ENCODE results near the gene EPB41.
"Not testable (repeated sequence)": the region's sequence is repeated elsewhere in the genome, so short reads cannot be mapped to it uniquely, and the experiment has no call there.

The EPB41 gene

DNA sequence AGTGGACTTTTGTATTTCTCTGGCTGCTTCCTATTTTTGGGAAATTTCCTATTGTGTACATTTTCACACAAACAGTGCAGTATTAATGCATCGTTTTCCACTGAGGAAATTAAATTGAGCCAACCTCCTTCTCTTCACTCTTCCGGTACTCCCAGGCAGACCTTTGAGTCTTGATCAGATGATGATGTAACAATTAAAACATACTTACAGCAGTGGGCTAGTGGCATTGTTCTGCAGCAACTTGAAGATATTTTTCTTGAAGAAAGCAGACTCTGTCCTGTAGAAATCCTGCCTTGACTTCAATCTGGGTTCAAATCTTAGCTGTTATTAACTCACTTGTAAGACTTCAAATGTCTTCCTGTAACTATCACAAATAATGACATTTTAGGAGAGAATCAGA is 228.3 kb downstream of the EPB41 start:
- TF ChIP-seq, protein P1, sequence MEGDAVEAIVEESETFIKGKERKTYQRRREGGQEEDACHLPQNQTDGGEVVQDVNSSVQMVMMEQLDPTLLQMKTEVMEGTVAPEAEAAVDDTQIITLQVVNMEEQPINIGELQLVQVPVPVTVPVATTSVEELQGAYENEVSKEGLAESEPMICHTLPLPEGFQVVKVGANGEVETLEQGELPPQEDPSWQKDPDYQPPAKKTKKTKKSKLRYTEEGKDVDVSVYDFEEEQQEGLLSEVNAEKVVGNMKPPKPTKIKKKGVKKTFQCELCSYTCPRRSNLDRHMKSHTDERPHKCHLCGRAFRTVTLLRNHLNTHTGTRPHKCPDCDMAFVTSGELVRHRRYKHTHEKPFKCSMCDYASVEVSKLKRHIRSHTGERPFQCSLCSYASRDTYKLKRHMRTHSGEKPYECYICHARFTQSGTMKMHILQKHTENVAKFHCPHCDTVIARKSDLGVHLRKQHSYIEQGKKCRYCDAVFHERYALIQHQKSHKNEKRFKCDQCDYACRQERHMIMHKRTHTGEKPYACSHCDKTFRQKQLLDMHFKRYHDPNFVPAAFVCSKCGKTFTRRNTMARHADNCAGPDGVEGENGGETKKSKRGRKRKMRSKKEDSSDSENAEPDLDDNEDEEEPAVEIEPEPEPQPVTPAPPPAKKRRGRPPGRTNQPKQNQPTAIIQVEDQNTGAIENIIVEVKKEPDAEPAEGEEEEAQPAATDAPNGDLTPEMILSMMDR (IDR thresholded peaks at IDR 0.05; ENCODE audit: extremely low read depth, insufficient read depth, missing control alignments): no peak
- no peak for DNase-seq (ENCODE audit: low spot score)
- in situ Hi-C loops (cut with MboI; ENCODE audit: low pct_unique_long_range_greater_than_20kb, low sequenced_read_pairs, unreplicated experiment): no loop called here

GRCh38 chr1:29144178-29144577 is 229.8 kb downstream of the EPB41 start:
- in situ Hi-C loops (cut with MboI; ENCODE audit: low pct_unique_long_range_greater_than_20kb, low sequenced_read_pairs, unreplicated experiment): no loop called here
- DNase-seq (ENCODE audit: low spot score): no peak
- TF ChIP-seq, protein P1 (IDR thresholded peaks at IDR 0.05; ENCODE audit: extremely low read depth, insufficient read depth, missing control alignments): no peak

- no peak for DNase-seq (ENCODE audit: low spot score)
- TF ChIP-seq, protein P1 (IDR thresholded peaks at IDR 0.05; ENCODE audit: extremely low read depth, insufficient read depth, missing control alignments): no peak
- in situ Hi-C loops (cut with MboI; ENCODE audit: low pct_unique_long_range_greater_than_20kb, low sequenced_read_pairs, unreplicated experiment): no loop called here
Measured at GRCh38 chr1:29145739-29146437, 231.5 kb downstream of the EPB41 start.

- TF ChIP-seq, protein P1 (IDR thresholded peaks at IDR 0.05; ENCODE audit: extremely low read depth, insufficient read depth, missing control alignments): no peak
- no peak for DNase-seq (ENCODE audit: low spot score)
- in situ Hi-C loops (cut with MboI; ENCODE audit: low pct_unique_long_range_greater_than_20kb, low sequenced_read_pairs, unreplicated experiment): no loop called here
Measured at GRCh38 chr1:29148656-29149491, 234.5 kb downstream of the EPB41 start.

- in situ Hi-C loops (cut with MboI; ENCODE audit: low pct_unique_long_range_greater_than_20kb, low sequenced_read_pairs, unreplicated experiment); DNase-seq (ENCODE audit: low spot score): not testable (repeated sequence)
Measured at GRCh38 chr1:29150346-29150745, 236.0 kb downstream of the EPB41 start.

DNA sequence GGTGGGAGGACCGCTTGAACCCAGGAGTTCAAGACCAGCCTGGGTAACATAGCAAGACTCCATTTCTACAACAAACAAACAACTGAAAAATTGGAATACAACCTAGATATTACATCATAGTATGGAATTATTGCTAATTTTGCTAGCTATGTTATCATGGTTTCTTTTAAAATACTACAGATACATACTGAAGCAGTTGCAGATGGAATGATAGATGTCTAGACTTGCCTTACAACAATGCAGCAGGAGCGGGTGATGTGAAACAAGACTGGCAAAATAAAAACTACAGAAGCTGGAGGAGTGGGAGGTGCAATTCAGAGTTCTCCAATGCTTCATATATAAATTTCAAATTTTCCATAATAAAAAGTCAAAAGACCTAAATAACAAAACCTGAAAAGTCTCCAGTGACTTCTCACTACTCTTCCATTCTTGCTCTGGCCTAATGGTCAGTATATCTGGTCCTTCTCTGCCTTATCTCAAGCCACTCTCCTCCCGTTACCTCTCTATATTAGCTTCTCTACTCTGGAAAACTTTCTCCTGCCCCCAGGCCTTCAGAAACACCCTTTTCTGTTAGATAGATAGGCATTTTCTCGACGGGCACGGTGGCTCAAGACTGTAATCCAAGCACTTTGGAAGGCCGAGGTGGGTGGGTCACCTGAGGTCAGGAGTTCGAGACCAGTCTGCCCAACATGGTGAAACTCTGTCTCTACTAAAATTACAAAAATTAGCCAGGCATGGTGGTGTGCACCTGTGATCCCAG is 237.9 kb downstream of the EPB41 start:
- in situ Hi-C loops (cut with MboI; ENCODE audit: low pct_unique_long_range_greater_than_20kb, low sequenced_read_pairs, unreplicated experiment): no loop called here
- no peak for DNase-seq (ENCODE audit: low spot score)
- TF ChIP-seq, protein P1 (IDR thresholded peaks at IDR 0.05; ENCODE audit: extremely low read depth, insufficient read depth, missing control alignments): no peak
